ENCODE measurements around the gene OR52I1.

DNA sequence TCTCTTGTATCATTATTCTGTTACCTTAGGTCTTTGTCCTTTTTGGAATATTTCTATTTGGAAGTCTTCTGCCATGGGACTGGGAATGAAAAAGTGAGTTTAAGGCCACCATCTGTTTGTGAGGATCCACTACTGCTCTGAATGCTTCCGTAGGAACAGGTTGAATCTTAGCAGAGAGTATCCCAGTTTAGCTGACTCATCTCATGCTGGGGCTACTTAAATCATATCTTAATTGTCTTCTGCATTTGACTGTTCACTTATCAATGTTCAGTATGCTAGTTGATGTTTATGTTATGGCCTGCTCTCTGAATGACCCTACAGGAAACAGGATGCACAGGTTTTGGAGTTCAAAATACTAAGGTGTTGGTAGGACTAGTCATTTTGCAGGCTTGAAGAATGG, 13.7 kb upstream of the OR52I1 start:
- TF ChIP-seq CBX8 (IDR thresholded peaks at IDR 0.05): no peak
- TF ChIP-seq EHMT2 (IDR thresholded peaks at IDR 0.05; ENCODE audit: low read depth): no peak
- no peak for TF ChIP-seq EP300 (IDR thresholded peaks at IDR 0.05)
- TF ChIP-seq, protein P1, sequence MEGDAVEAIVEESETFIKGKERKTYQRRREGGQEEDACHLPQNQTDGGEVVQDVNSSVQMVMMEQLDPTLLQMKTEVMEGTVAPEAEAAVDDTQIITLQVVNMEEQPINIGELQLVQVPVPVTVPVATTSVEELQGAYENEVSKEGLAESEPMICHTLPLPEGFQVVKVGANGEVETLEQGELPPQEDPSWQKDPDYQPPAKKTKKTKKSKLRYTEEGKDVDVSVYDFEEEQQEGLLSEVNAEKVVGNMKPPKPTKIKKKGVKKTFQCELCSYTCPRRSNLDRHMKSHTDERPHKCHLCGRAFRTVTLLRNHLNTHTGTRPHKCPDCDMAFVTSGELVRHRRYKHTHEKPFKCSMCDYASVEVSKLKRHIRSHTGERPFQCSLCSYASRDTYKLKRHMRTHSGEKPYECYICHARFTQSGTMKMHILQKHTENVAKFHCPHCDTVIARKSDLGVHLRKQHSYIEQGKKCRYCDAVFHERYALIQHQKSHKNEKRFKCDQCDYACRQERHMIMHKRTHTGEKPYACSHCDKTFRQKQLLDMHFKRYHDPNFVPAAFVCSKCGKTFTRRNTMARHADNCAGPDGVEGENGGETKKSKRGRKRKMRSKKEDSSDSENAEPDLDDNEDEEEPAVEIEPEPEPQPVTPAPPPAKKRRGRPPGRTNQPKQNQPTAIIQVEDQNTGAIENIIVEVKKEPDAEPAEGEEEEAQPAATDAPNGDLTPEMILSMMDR (IDR thresholded peaks at IDR 0.05): no peak
- TF ChIP-seq, protein P2, sequence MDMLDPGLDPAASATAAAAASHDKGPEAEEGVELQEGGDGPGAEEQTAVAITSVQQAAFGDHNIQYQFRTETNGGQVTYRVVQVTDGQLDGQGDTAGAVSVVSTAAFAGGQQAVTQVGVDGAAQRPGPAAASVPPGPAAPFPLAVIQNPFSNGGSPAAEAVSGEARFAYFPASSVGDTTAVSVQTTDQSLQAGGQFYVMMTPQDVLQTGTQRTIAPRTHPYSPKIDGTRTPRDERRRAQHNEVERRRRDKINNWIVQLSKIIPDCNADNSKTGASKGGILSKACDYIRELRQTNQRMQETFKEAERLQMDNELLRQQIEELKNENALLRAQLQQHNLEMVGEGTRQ (IDR thresholded peaks at IDR 0.05): no peak
- TF ChIP-seq SREBF2 (IDR thresholded peaks at IDR 0.05): no peak
- TF ChIP-seq ZFP36 (IDR thresholded peaks at IDR 0.05; ENCODE audit: borderline replicate concordance, partially characterized antibody): no peak
- TF ChIP-seq, protein P3, sequence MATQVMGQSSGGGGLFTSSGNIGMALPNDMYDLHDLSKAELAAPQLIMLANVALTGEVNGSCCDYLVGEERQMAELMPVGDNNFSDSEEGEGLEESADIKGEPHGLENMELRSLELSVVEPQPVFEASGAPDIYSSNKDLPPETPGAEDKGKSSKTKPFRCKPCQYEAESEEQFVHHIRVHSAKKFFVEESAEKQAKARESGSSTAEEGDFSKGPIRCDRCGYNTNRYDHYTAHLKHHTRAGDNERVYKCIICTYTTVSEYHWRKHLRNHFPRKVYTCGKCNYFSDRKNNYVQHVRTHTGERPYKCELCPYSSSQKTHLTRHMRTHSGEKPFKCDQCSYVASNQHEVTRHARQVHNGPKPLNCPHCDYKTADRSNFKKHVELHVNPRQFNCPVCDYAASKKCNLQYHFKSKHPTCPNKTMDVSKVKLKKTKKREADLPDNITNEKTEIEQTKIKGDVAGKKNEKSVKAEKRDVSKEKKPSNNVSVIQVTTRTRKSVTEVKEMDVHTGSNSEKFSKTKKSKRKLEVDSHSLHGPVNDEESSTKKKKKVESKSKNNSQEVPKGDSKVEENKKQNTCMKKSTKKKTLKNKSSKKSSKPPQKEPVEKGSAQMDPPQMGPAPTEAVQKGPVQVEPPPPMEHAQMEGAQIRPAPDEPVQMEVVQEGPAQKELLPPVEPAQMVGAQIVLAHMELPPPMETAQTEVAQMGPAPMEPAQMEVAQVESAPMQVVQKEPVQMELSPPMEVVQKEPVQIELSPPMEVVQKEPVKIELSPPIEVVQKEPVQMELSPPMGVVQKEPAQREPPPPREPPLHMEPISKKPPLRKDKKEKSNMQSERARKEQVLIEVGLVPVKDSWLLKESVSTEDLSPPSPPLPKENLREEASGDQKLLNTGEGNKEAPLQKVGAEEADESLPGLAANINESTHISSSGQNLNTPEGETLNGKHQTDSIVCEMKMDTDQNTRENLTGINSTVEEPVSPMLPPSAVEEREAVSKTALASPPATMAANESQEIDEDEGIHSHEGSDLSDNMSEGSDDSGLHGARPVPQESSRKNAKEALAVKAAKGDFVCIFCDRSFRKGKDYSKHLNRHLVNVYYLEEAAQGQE (IDR thresholded peaks at IDR 0.05): no peak
